Sigmoid colon (tissue), 4 donors: ENCODE data around the gene MOV10L1.

Experiments used
- EP300 ChIP-seq, 4 donors: sonication (generic); formaldehyde crosslinking; IDR thresholded peaks; one replicate each; pipeline ENCODE4 v1.6.1; 2017; ENCODE audit warnings: antibody characterized with exemption in 4 of 4
- POLR2A ChIP-seq, 2 donors: fragments of 450-650 bp; IDR thresholded peaks; one replicate each; pipeline ENCODE4 v1.6.1; 2016; ENCODE audit warnings: antibody characterized with exemption in 2 of 2, mild to moderate bottlenecking in 2 of 2, moderate library complexity in 2 of 2
- POLR2AphosphoS5 ChIP-seq, 4 donors: sonication (generic); formaldehyde crosslinking; IDR thresholded peaks; one replicate each; pipeline ENCODE4 v1.6.1; 2017; ENCODE audit warnings: antibody characterized with exemption in 4 of 4
- TF ChIP-seq, protein P1 (sequence below), 4 experiments: fragments of 450-650 bp in 3 of 4; fragments of 200-600 bp in 1 of 4; IDR thresholded peaks; one replicate each; pipeline ENCODE4 v1.5.1; 2016 to 2019; ENCODE audit warnings: antibody characterized with exemption in 4 of 4, mild to moderate bottlenecking in 3 of 4, moderate library complexity in 2 of 4

DNA sequence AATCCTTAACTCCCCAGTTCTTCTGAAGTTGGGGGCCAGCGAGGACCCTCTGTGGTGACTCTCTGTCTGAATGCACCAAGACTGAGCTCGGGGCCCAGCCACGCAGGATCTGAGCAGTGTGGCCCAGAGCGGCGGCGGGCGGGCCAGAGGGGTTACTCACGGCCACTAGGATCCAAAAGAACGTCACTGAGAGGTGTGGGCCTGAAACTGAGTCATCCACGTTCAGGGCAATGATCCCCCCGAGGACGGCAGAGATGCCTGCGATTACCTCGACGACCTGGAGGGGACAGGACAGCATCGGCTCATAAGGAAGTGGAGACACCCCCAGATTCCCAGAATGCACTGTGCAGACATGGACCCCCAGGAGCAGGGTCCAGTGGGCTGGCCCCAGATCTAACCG is 15.8 kb upstream of the MOV10L1 start:
- TF ChIP-seq, protein P1, sequence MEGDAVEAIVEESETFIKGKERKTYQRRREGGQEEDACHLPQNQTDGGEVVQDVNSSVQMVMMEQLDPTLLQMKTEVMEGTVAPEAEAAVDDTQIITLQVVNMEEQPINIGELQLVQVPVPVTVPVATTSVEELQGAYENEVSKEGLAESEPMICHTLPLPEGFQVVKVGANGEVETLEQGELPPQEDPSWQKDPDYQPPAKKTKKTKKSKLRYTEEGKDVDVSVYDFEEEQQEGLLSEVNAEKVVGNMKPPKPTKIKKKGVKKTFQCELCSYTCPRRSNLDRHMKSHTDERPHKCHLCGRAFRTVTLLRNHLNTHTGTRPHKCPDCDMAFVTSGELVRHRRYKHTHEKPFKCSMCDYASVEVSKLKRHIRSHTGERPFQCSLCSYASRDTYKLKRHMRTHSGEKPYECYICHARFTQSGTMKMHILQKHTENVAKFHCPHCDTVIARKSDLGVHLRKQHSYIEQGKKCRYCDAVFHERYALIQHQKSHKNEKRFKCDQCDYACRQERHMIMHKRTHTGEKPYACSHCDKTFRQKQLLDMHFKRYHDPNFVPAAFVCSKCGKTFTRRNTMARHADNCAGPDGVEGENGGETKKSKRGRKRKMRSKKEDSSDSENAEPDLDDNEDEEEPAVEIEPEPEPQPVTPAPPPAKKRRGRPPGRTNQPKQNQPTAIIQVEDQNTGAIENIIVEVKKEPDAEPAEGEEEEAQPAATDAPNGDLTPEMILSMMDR (IDR thresholded peaks at IDR 0.05) = no peak
- no peak for TF ChIP-seq POLR2A (IDR thresholded peaks at IDR 0.05)
- TF ChIP-seq EP300 (IDR thresholded peaks at IDR 0.05) = no peak
- no peak for TF ChIP-seq POLR2AphosphoS5 (IDR thresholded peaks at IDR 0.05)
